Trophoblast cell (in vitro differentiated cells and primary cell): ENCODE measurements around the gene ETV2.

Source experiments
- DNase-seq, 2 donors: peaks; one replicate each; pipeline ENCODE4 v3.0.0-alpha.2; 2016
- H2AFZ ChIP-seq: 2 replicates; pipeline ENCODE4 v1.6.1; 2013; ENCODE audit warnings: low read length, moderate library complexity, mild to moderate bottlenecking; ENCODE audit not compliant: insufficient read depth, poor library complexity
- H2AK5ac ChIP-seq: 2 replicates; pipeline ENCODE4 v1.6.1; 2013; ENCODE audit warnings: mild to moderate bottlenecking, low read length
- H2BK120ac ChIP-seq: 2 replicates; pipeline ENCODE4 v1.6.1; 2013; ENCODE audit warnings: low read length, mild to moderate bottlenecking, moderate library complexity; ENCODE audit not compliant: insufficient read depth, poor library complexity
- H2BK12ac ChIP-seq: 2 replicates; pipeline ENCODE4 v1.6.1; 2013; ENCODE audit warnings: mild to moderate bottlenecking, low read length, moderate library complexity
- H2BK5ac ChIP-seq: 2 replicates; pipeline ENCODE4 v1.6.1; 2013; ENCODE audit warnings: low read length, low read depth, moderate library complexity, mild to moderate bottlenecking; ENCODE audit not compliant: poor library complexity
- H3K14ac ChIP-seq: 2 replicates; pipeline ENCODE4 v1.6.1; 2013; ENCODE audit warnings: mild to moderate bottlenecking, low read length
- H3K18ac ChIP-seq: 2 replicates; pipeline ENCODE4 v1.6.1; 2013; ENCODE audit warnings: mild to moderate bottlenecking, low read length
- H3K23ac ChIP-seq: 2 replicates; pipeline ENCODE4 v1.6.1; 2013; ENCODE audit warnings: low read length
- H3K27ac ChIP-seq: 2 replicates; pipeline ENCODE4 v1.5.1; 2013; ENCODE audit warnings: low read depth, mild to moderate bottlenecking, inconsistent platforms, low read length, moderate library complexity
- H3K27me3 ChIP-seq: 2 replicates; pipeline ENCODE4 v1.6.1; 2013; ENCODE audit warnings: inconsistent platforms, mild to moderate bottlenecking, low read length, moderate library complexity; ENCODE audit not compliant: insufficient read depth
- H3K36me3 ChIP-seq, 2 experiments: 1 replicate in 1 of 2; 2 replicates in 1 of 2; pipeline ENCODE4 v1.6.1; 2013; ENCODE audit warnings: low read length in 2 of 2, mild to moderate bottlenecking in 2 of 2, moderate library complexity in 1 of 2; ENCODE audit not compliant: insufficient read depth in 2 of 2, control insufficient read depth in 1 of 2
- H3K4ac ChIP-seq: 2 replicates; pipeline ENCODE4 v1.6.1; 2013; ENCODE audit warnings: low read depth, mild to moderate bottlenecking, low read length, moderate library complexity
- H3K4me1 ChIP-seq, 2 experiments: 1 replicate in 1 of 2; 2 replicates in 1 of 2; pipeline ENCODE4 v1.6.1; 2013; ENCODE audit warnings: low read length in 2 of 2, mild to moderate bottlenecking in 2 of 2, moderate library complexity in 1 of 2; ENCODE audit not compliant: insufficient read depth in 2 of 2, control insufficient read depth in 1 of 2
- H3K4me2 ChIP-seq: 2 replicates; pipeline ENCODE4 v1.6.1; 2013; ENCODE audit warnings: inconsistent platforms, mild to moderate bottlenecking, low read length, moderate library complexity
- H3K4me3 ChIP-seq: 2 replicates; pipeline ENCODE4 v1.5.1; 2013; ENCODE audit warnings: mild to moderate bottlenecking, low read depth, low read length, inconsistent platforms
- H3K79me1 ChIP-seq: one replicate; pipeline ENCODE4 v1.6.1; 2013; ENCODE audit warnings: low read length
- H3K79me2 ChIP-seq: 2 replicates; pipeline ENCODE4 v1.6.1; 2013; ENCODE audit warnings: low read length, mild to moderate bottlenecking; ENCODE audit not compliant: control insufficient read depth, insufficient read depth, poor library complexity
- H3K9ac ChIP-seq: 2 replicates; pipeline ENCODE4 v1.6.1; 2013; ENCODE audit warnings: mild to moderate bottlenecking, low read length
- H3K9me3 ChIP-seq: 2 replicates; pipeline ENCODE4 v1.6.1; 2013; ENCODE audit warnings: low read depth, mild to moderate bottlenecking, control low read depth, inconsistent platforms, low read length; ENCODE audit not compliant: insufficient read depth
- H4K12ac ChIP-seq: 2 replicates; pipeline ENCODE4 v1.6.1; 2013; ENCODE audit warnings: low read depth, mild to moderate bottlenecking, low read length, moderate library complexity
- H4K8ac ChIP-seq: 2 replicates; pipeline ENCODE4 v1.6.1; 2013; ENCODE audit warnings: low read depth, mild to moderate bottlenecking, low read length, moderate library complexity
- H4K91ac ChIP-seq: one replicate; pipeline ENCODE4 v1.6.1; 2013; ENCODE audit warnings: low read depth, mild to moderate bottlenecking, low read length, moderate library complexity
- WGBS: extraction: QIAGEN DNeasy Blood & Tissue Kit; methylation state at CpG from one replicate; pipeline ENCODE4 v1.1.7; 2013; ENCODE audit warnings: missing lambda C conversion rate; ENCODE audit not compliant: insufficient read length, insufficient coverage; ENCODE audit errors: extremely low coverage; 5-methylcytosine and 5-hydroxymethylcytosine counted together

The ETV2 gene

DNA sequence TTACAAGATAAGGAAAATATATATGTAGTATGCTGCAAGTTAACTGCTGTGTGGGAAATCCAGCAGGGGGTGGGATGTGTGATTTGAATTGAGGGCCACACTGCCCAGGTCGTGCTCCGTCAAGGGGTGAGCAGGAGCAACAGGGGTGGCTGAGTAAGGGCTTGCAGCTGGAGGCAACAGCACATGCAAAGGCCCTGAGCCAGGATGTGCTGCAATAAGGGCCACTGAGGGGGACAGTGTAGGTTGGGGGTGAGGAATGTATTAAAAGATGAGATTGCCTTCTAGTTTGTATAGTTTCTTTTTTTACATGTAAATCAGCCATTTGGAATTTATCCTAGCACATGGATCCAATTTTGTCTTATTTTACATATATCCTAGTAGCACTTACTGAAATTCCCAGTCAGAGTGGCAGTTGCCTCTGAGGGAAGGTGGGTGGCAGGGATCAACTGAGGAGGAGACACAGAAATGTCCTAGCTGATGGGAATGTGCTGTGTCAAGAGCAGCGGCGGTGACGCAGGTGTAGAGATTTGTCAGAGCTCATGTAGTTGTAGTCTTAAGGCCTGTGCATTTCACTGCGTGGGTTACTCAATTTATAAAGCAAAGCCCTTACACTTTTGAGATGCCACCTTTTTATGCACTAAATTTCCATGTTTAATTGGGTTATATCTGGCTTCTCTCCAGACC, 18.1 kb upstream of the ETV2 start:
- H2BK5ac ChIP-seq: no peak overlapping the region
- no peak overlapping the region for H2BK12ac ChIP-seq
- no CpG with 5 or more reads among the region's 6 CpGs for WGBS
- no peak overlapping the region for H3K9ac ChIP-seq
- H3K36me3 ChIP-seq: peaks cover 20 to 27% of the 10 kb centered on the region in 2 experiments
- no peak overlapping the region for H2AK5ac ChIP-seq
- no peak overlapping the region for H4K12ac ChIP-seq
- no peak overlapping the region for H3K4me3 ChIP-seq
- H3K9me3 ChIP-seq: no peaks in the 10 kb centered on the region
- no peak overlapping the region for H3K4ac ChIP-seq
- H2BK120ac ChIP-seq: no peak overlapping the region
- no peaks in the 10 kb centered on the region for H3K27me3 ChIP-seq
- no peak overlapping the region for H3K27ac ChIP-seq
- no peaks in the 10 kb centered on the region for H3K79me2 ChIP-seq
- H4K8ac ChIP-seq: no peak overlapping the region
- no peak overlapping the region for H3K14ac ChIP-seq
- no peak overlapping the region for H4K91ac ChIP-seq
- H3K79me1 ChIP-seq: no peaks in the 10 kb centered on the region
- no peak overlapping the region for H3K18ac ChIP-seq
- no peak overlapping the region for H3K4me2 ChIP-seq
- H2AFZ ChIP-seq: no peak overlapping the region
- no peak overlapping the region for H3K23ac ChIP-seq
- no peak for DNase-seq
- H3K4me1 ChIP-seq: no peaks in the 10 kb centered on the region

DNA sequence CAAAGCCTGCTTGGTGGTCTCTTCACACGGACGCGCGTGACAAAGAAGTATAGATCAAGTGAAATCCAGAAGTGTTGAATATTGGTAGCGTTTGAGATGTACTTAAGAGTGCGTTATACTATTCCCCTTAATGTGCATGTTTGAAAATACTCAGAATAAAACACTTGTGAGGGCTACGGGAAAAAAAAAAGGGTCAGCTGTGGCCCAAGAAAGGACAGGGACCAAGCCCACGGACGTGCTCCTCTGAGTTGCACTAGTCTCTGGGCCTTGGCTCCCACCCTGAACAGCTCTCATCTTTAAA, 13.3 kb upstream of the ETV2 start:
- peaks cover 6% of the 10 kb centered on the region for H3K79me2 ChIP-seq
- H3K9ac ChIP-seq: peak overlapping the region; percentile 91
- no CpG with 5 or more reads among the region's 9 CpGs for WGBS

DNA sequence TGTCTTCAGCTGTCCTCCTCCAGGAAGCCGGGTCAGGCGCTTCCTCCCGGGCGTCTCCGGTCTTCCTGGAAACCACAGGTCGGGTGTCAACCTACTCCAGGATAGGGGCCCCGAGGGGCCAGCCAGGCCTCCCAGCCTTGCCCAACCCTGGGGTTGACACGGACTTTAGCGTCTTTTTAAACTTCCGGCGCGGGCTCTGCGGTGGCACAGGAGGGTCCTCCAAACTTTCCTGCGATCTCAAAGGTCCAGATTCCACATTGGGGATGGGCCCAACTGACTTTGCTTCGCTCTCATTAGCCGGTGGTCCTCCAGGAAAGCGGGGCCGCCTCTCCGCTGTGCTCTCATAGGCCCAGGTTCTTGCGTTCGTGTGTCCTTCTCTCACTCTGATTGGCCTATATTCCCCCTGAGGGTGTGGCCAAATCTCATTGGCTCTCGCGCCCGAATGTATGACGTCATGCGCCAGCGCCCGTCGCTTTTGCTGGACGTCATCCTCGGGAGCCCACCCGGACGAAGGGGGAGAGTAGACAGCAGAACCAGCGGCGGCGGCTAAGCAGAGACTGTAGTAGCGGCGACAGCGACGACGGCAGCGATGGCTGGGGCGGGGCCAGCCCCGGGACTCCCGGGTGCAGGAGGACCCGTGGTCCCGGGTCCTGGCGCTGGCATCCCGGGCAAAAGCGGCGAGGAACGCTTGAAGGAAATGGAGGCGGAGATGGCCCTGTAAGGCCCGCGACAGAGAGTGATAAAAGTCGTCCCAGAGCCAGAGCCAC, 12.8 kb upstream of the ETV2 start, which contains the start of gene RBM42:
TSS of gene RBM42 (plus strand) at position 472 of the 767 bp plus-strand sequence. CDS start at position 590, 118 bp downstream.
- Histone ChIP-seq H2AK5ac (peak within 1 kb of the TSS; percentile 70), H3K79me2 (peaks cover 6% of the 10 kb centered on the region), H2AFZ (peak within 1 kb of the TSS; percentile 46), H3K4me1 (peaks cover 3 to 4% of the 10 kb centered on the region in 2 experiments), H3K4me2 (peak within 1 kb of the TSS; percentile 98), H2BK5ac (peak within 1 kb of the TSS; percentile 42), H3K4me3 (peak within 1 kb of the TSS; percentile 85), H3K27me3 (no peaks in the 10 kb centered on the region), H3K27ac (peak within 1 kb of the TSS; percentile 73), H4K8ac (peak within 1 kb of the TSS; percentile 95), H3K18ac (peak within 1 kb of the TSS; percentile 52), H3K36me3 (peaks cover 30 to 33% of the 10 kb centered on the region in 2 experiments), H4K91ac (peak within 1 kb of the TSS; percentile 61), H2BK12ac (peak within 1 kb of the TSS; percentile 15), H3K9ac (peak within 1 kb of the TSS; percentile 97), H3K14ac (peak within 1 kb of the TSS; percentile 56), H3K79me1 (peaks cover 2% of the 10 kb centered on the region), H3K4ac (peak within 1 kb of the TSS; percentile 81), H4K12ac (peak within 1 kb of the TSS; percentile 73), H3K23ac (no peak within 1 kb of the TSS), H2BK120ac (peak within 1 kb of the TSS; percentile 40), H3K9me3 (no peaks in the 10 kb centered on the region)
- WGBS: no CpG with 5 or more reads among the region's 56 CpGs
- DNase-seq: peak; percentile 97 to 100

More for the DNA sequence above, 13.3 kb upstream of the ETV2 start:
- H4K91ac ChIP-seq: peak overlapping the region; percentile 36
- H3K4me2 ChIP-seq: peak overlapping the region; percentile 87
- no peak overlapping the region for H3K4ac ChIP-seq
- peak overlapping the region; percentile 93 for H4K8ac ChIP-seq
- peaks cover 3 to 4% of the 10 kb centered on the region in 2 experiments for H3K4me1 ChIP-seq
- peak overlapping the region; percentile 16 for H3K14ac ChIP-seq
- no peak for DNase-seq
- peak overlapping the region; percentile 17 for H2BK5ac ChIP-seq
- peak overlapping the region; percentile 26 for H2AFZ ChIP-seq
- peak overlapping the region; percentile 73 for H3K27ac ChIP-seq
- H4K12ac ChIP-seq: peak overlapping the region; percentile 71
- H2BK12ac ChIP-seq: no peak overlapping the region
- peaks cover 25 to 28% of the 10 kb centered on the region in 2 experiments for H3K36me3 ChIP-seq
- H3K9me3 ChIP-seq: no peaks in the 10 kb centered on the region
- peak overlapping the region; percentile 21 for H2BK120ac ChIP-seq
- no peak overlapping the region for H3K23ac ChIP-seq
- H3K18ac ChIP-seq: peak overlapping the region; percentile 22
- no peaks in the 10 kb centered on the region for H3K27me3 ChIP-seq
- peaks cover 2% of the 10 kb centered on the region for H3K79me1 ChIP-seq
- H3K4me3 ChIP-seq: peak overlapping the region; percentile 72
- no peak overlapping the region for H2AK5ac ChIP-seq

GRCh38 chr19:35629332-35629633, 12.3 kb upstream of the ETV2 start:
- Histone ChIP-seq H3K4me2 (peak overlapping the region; percentile 98), H2AFZ (peak overlapping the region; percentile 46), H4K12ac (peak overlapping the region; percentile 73), H3K4me3 (peak overlapping the region; percentile 85), H4K91ac (peak overlapping the region; percentile 61), H3K27me3 (no peaks in the 10 kb centered on the region), H2BK5ac (no peak overlapping the region), H3K4me1 (peaks cover 3 to 4% of the 10 kb centered on the region in 2 experiments), H3K9ac (peak overlapping the region; percentile 97), H3K4ac (peak overlapping the region; percentile 81), H3K27ac (no peak overlapping the region), H3K9me3 (no peaks in the 10 kb centered on the region), H3K14ac (peak overlapping the region; percentile 56), H4K8ac (peak overlapping the region; percentile 95), H2AK5ac (peak overlapping the region; percentile 70), H3K79me2 (peaks cover 6% of the 10 kb centered on the region), H3K79me1 (peaks cover 2% of the 10 kb centered on the region), H2BK12ac (peak overlapping the region; percentile 15), H2BK120ac (peak overlapping the region; percentile 40), H3K23ac (no peak overlapping the region), H3K36me3 (peaks cover 36 to 38% of the 10 kb centered on the region in 2 experiments), H3K18ac (peak overlapping the region; percentile 52)
- no CpG with 5 or more reads among the region's 15 CpGs for WGBS
- DNase-seq: no peak
